ENCODE measurements around the gene NR4A1.
A peak's percentile ranks its signal among the peaks of the same experiment; 100 is the strongest.
"Not testable (repeated sequence)": the region's sequence is repeated elsewhere in the genome, so short reads cannot be mapped to it uniquely, and the experiment has no call there.

The NR4A1 gene

GRCh38 chr12:52085682-52086180 lies 34.5 kb downstream of the NR4A1 start:
- no peak for DNase-seq (ENCODE audit: low read depth, low spot score)
- no peak overlapping the region for H3K4me3 ChIP-seq (ENCODE audit: low read length)

GRCh38 chr12:52086366-52086765 lies 35.1 kb downstream of the NR4A1 start:
- H3K4me3 ChIP-seq (ENCODE audit: low read length), result no peak overlapping the region
- no peak for DNase-seq (ENCODE audit: low read depth, low spot score)

GRCh38 chr12:52086944-52087835 lies 35.9 kb downstream of the NR4A1 start:
- DNase-seq (ENCODE audit: low read depth, low spot score), result no peak
- H3K4me3 ChIP-seq (ENCODE audit: low read length), result no peak overlapping the region

GRCh38 chr12:52087961-52088820 lies 36.9 kb downstream of the NR4A1 start:
- H3K4me3 ChIP-seq (ENCODE audit: low read length), result no peak overlapping the region
- no peak for DNase-seq (ENCODE audit: low read depth, low spot score)

- no peak overlapping the region for H3K4me3 ChIP-seq (ENCODE audit: low read length)
- DNase-seq (ENCODE audit: low read depth, low spot score), result no peak
Observed at GRCh38 chr12:52089491-52089890, 38.2 kb downstream of the NR4A1 start.

- DNase-seq (ENCODE audit: low read depth, low spot score), result peak; percentile 69
- no peak overlapping the region for H3K4me3 ChIP-seq (ENCODE audit: low read length)
Observed at GRCh38 chr12:52090291-52090690, 39.0 kb downstream of the NR4A1 start.

GRCh38 chr12:52091061-52091460 lies 39.8 kb downstream of the NR4A1 start:
- H3K4me3 ChIP-seq (ENCODE audit: low read length), result no peak overlapping the region

GRCh38 chr12:52091869-52092268 lies 40.6 kb downstream of the NR4A1 start:
- no peak overlapping the region for H3K4me3 ChIP-seq (ENCODE audit: low read length)
- no peak for DNase-seq (ENCODE audit: low read depth, low spot score)

More at GRCh38 chr12:52091061-52091460, 39.8 kb downstream of the NR4A1 start:
- no peak for DNase-seq (ENCODE audit: low read depth, low spot score)

- DNase-seq (ENCODE audit: low read depth, low spot score), result no peak
- H3K4me3 ChIP-seq (ENCODE audit: low read length), result no peak overlapping the region
Observed at GRCh38 chr12:52093346-52093745, 42.1 kb downstream of the NR4A1 start.

- DNase-seq (ENCODE audit: low read depth, low spot score), result no peak
- no peak overlapping the region for H3K4me3 ChIP-seq (ENCODE audit: low read length)
Observed at GRCh38 chr12:52096332-52097044, 45.2 kb downstream of the NR4A1 start.

GRCh38 chr12:52097045-52097666 lies 45.9 kb downstream of the NR4A1 start:
- H3K4me3 ChIP-seq (ENCODE audit: low read length), result no peak overlapping the region
- DNase-seq (ENCODE audit: low read depth, low spot score), result no peak

GRCh38 chr12:52104431-52105089 lies 53.3 kb downstream of the NR4A1 start:
- not testable (repeated sequence) for DNase-seq (ENCODE audit: low read depth, low spot score); H3K4me3 ChIP-seq (ENCODE audit: low read length)

All from Jurkat, Clone E6-1 (cell line).